IPS-11a (cell line): ENCODE measurements around the gene FAM174C.

ENCODE experiments used
- H3K4me3 ChIP-seq: one replicate; pipeline ENCODE4 v1.5.1; 2013; ENCODE audit warnings: low read depth, low read length, control low read depth

The FAM174C gene

DNA sequence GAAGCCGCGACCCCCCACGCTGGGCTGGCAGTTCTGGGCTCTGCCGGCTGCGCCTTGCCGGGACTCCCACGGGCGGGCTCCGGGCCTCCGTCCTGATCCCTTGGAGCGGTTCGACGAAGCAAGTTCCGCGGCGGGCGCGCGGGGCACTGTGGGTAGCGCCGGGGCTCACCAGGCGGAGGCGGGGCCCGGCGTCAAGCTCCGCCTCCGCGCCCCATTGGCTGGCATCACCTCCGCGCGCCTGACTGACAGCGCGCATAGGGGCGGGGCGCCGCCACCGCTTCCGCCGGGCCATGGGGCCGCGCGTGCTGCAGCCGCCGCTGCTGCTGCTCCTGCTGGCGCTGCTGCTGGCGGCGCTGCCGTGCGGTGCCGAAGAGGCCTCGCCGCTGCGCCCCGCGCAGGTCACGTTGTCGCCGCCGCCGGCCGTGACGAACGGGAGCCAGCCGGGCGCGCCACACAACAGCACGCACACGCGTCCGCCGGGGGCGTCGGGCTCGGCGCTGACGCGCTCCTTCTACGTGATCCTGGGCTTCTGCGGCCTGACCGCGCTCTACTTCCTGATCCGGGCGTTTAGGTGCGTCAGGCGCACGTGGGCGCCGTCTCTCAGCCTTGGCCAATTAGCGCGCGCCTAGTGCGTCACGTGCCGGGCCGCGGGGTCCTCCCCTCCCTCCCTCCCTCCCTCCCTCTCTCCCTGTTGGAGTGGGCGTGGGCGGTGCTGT lies at the start of gene FAM174C:
Gene FAM174C, plus strand, starts transcription at position 271 of the 716 bp plus-strand sequence. Its CDS starts 20 bp downstream, at position 291.
- H3K4me3 ChIP-seq, result peak within 1 kb of the TSS; percentile 69

DNA sequence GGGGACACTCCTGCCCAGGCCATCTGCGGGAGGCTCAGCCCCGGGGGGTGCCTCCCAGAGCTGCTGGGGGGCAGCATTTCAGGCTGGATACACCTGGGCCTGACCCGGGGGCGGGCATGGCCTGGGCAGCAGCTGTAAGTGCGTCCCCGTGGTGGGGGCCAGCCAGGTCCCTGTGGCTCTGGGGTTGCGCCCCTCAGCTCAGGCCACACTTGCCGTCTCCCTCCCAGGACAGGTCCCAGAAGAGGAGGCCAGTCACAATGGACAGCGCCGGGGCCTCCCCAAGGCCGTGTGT lies 49.2 kb upstream of the FAM174C start:
- no peak overlapping the region for H3K4me3 ChIP-seq

DNA sequence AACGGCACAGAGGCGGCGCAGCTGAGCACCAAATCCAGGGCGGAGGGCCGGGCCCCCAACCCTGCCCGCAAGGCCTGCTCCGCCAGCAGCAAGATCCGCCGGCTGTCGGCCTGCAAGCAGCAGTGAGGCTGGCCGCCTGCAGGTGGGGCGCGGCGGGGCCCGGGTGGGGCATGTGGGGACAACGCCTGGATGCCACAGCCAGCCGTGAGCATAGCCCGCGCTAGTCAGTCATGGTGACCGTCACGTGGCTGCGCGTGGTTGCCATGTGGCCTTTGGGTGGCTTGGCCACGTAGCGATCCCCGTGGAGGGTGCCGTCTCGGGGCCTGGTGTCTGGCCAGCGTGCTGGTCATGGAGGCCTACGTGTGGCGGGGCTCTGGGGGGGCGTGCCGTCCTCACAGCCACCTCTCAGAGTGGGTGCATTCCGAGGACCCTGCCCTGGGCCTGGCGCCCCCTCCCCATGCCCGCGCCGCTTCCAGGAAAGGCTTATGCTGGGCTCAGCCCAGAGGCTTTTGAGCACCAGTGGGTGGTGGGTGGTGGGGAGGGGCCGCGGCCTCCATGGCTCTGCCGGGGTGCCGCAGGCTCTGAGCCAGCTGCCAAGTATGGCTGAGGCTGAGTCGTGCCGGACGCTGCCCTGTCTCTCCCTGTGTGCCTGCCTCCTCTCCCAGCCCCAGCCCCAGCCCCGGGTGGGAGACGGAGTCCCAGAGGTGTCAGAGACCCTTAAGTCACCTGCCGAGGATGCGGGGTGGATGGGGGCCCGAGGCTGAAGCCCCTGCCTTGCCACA lies 48.6 kb upstream of the FAM174C start:
- H3K4me3 ChIP-seq, result no peak overlapping the region

DNA sequence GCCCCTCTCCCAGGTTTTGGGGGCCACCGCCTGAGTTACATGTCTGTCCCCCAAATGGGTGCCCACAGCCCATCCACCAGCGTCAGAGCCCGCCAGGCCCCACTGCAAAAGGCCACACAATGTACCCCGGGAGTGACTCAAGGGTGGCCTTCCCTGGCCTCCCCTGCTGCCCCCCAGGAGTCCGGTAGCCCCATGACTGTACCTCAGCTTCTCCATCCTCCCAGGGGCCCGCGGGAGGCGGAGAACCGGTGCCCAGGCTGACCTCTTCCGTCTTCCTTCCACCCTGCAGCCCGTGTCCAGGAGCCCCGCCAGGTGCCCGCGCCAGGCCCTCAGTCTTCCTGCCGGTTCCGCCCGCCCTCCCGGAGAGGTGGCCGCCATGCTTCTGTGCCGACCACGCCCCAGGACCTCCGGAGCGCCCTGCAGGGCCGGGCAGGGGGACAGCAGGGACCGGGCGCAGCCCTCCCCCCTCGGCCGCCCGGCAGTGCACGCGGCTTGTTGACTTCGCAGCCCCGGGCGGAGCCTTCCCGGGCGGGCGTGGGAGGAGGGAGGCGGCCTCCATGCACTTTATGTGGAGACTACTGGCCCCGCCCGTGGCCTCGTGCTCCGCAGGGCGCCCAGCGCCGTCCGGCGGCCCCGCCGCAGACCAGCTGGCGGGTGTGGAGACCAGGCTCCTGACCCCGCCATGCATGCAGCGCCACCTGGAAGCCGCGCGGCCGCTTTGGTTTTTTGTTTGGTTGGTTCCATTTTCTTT lies 47.9 kb upstream of the FAM174C start:
- H3K4me3 ChIP-seq, result no peak overlapping the region

DNA sequence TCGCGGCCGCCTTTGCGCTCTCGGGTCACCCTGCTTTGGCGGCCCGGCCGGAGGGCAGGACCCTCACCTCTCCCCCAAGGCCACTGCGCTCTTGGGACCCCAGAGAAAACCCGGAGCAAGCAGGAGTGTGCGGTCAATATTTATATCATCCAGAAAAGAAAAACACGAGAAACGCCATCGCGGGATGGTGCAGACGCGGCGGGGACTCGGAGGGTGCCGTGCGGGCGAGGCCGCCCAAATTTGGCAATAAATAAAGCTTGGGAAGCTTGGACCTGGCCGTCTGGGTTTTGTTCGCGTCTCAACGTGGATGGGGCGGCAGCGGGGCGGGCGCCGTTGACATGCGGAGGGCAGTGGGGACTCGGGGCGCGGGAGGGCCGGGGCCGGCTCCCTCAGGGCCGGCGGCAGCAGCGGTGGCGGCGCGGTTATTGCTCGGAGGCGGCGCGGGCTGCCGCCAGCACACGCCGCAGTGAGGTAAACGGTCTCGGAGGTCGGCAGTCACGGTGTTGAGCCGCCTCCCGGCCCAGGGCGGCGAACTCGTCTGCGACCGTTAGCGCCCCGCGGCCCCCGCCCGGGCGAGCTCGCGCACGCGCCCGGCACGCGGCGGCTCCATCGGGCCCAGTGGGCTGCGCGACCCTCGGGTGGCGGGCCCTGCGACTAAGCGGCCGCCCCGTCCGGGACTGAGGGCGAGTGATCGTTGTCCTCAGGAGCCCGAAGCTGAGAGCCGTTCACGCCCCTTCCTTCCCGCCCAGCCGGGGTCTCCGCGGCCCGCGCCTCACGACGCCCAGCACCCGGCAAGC lies 47.0 kb upstream of the FAM174C start:
- no peak overlapping the region for H3K4me3 ChIP-seq

DNA sequence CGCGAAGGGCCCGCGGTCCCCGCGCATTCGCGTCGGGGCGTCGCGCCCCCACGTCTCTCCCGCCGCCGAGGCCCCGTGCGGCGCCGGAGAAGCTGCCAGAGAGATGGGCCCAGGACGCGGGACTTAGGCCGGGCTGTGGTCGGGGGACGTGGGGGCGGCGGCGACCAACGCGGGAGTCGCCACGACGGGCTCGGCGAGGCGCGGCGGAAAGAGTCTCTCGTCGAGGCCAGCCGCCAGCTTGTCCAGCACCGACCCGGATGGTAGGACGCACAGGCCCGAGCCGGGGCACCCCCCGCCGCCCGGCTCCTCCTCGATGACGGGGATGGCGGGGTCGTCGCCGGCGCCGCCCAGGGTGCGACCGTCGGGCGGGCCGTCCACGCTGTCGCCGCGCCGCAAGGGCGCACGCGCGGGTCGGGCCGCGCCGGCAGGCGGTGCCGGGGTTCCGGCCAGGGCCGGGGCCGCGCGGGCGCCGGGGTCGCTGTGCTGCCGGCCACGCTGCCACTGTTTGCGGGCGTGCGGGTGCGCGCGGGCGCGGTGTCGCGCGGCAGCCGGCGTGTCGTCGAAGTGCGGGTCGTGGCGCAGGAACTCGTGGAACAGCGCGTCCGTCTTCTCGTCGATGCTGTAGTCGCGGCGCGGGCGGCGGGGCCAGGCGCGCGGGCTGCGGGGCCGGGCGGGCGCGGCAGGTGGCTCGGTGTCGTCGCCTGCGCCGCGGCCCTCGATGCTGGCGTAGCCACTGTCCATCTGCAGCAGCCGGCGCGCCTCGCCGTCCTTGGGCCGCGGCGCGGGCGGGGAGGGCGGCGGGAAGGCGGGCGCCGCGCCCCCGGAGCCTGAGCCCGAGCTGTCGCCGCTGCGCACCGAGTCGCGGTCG lies 46.0 kb upstream of the FAM174C start:
- H3K4me3 ChIP-seq, result no peak overlapping the region

DNA sequence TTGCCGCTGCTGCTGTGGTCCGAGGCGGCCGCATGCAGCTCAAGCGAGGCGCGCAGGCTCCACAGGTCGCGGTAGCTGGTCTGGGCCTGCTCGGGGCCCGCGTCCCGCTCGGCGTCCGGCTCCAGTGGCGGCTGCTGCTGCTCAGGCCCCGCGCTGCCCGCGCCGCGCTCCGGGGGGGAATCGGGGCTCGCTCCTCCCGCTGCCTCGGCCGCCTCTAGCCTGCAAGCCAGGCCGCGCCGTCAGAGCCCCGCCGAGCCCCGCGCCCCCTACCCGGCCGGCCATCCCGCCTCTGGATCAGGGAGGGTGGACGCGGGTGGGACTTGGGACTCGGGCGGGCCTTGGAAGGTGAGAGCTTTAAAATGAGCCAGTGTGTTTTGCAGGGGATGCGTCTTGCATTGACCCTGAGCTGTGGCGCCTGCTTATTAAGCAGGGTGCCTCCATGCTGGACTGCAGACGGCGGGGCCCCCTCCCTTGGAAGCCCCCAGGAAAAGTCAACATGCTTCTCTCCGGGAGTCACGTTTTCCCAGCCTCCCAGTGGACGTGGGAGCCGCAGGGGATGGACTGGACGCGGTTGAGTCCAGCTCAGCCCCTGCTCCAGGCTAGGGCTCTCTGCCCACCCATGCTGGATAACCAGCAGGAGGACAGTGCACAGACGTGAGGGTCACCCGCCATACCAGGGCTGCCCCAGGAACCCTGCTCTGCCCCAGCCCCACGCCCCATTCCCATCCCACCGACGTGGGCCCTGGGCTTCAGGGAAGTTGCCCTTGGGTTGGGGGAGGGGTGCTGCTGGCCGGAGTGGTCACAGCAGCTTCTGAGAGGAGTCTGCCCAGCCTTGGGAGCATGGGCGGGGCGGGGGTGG lies 45.2 kb upstream of the FAM174C start:
- H3K4me3 ChIP-seq, result no peak overlapping the region

DNA sequence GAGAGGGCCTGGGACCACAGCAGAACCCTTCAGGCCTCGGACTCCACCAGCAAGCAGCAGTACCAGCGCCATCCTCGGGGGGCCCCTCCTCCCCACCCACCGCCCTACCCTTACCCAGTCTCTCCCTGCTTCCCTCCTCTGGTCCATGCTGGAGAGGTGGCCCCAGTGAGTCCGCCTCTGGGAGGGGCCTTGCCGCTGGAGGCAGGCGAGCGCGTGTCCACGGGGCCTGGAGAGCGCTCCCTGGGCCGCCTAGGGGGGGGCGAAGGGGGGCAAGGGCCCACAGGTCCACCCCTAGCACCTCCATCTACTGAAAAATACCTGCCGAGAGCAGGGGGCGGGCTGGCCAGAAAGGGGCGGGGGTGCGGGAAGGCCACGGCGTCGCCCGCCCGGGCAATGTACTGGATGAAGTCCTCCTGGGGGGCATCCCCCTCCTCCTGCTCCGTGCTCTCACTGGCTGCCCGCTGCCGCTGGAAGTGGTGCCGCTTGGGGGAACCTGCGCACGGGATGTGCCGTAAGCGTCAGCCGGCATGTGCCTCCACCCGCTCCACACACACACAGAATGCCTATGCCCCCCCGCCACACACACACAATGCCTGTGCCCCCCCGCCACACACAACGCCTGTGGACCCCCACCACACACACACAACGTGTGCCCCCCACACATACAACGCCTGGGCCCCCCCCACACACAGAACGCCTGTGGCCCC lies 44.4 kb upstream of the FAM174C start:
- no peak overlapping the region for H3K4me3 ChIP-seq

DNA sequence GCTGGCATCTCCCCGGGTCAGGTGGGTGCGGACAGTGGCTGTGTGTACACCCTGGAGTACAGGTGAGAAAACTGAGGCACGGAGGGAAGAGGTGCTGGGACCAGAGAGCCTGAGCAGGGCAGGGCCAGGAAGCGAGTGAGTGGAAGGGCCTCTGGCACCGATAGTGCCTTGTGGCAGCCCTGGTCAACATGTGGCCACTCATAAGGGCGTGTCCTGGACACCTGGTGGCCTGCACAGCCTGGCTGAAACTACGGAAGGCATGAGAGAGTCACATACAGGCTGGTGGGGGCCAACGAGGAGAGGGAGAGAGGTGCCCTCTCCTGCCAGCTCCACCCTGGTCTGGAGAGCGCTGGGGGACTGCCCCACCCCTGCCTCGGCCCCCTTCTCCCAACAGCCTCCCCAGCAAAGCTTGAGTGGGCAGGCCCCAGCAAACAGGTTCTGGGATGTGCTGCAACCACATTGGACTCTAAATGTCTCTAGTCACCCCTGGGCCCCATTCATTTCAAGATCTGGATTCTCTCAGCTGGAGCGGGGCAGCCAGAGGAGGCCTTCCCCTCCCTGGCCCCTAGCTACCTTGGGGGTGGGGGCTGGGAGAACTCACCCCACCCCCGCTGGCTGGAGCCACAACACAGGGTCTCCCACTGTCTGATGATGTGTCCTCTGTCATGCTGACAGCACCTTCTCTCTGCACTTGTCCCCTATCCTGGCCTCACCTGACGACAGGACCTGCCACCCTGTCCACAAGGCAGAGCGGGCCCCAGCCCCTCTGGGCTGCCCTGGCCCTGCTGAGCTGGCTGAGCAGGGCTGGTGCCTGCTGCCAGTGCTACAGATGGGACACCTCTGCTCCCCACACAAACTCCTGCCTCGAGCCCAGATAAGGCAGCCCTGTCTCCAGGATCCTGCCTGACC lies 43.3 kb upstream of the FAM174C start:
- H3K4me3 ChIP-seq, result no peak overlapping the region

DNA sequence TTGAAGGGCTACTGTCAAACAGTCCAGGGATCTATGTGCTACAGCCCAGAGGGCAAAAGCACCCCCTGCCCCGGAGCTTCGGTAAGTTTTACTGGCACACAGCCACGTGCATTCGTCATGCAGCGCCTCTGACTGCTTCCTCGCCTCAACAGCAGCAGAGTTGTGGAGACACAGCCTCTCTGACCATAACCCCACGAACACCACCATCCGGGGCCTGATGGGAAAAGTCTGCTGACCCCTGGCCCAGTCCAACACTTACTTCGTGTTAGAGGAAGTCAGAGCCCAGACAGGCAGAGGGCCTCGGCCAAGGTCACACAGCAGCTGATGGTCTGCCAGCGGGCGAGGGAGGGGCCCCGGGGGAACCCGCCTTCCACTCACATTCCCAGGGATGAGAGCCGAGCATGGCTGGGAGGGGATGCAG lies 42.7 kb upstream of the FAM174C start:
- H3K4me3 ChIP-seq, result no peak overlapping the region

DNA sequence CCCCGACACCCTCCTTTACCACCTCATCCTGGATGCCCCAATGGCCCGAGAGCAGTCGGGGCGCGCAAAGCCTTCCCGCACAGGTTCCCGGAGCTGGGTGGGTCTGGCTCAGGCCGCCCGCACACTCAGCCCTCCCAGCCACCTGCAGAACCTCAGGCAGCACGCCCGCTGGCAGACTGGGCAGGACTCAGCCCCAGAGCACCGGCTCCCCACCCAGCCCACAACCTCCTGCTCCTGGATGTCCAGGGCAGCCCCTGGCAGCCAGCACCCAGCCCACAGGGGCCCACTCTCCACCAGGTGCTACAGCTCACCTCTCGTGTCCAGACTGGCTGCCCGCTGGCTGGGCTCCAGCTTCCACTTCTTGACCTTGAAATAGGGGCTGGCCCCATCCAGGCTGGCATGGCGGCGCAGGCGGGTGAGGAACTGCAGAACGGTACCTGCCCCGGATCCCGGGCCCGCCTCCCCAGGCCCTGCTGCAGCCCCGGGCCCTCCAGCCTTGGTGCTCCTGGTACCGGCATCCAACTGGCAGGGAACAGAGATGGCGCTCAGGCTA lies 42.1 kb upstream of the FAM174C start:
- H3K4me3 ChIP-seq, result no peak overlapping the region

DNA sequence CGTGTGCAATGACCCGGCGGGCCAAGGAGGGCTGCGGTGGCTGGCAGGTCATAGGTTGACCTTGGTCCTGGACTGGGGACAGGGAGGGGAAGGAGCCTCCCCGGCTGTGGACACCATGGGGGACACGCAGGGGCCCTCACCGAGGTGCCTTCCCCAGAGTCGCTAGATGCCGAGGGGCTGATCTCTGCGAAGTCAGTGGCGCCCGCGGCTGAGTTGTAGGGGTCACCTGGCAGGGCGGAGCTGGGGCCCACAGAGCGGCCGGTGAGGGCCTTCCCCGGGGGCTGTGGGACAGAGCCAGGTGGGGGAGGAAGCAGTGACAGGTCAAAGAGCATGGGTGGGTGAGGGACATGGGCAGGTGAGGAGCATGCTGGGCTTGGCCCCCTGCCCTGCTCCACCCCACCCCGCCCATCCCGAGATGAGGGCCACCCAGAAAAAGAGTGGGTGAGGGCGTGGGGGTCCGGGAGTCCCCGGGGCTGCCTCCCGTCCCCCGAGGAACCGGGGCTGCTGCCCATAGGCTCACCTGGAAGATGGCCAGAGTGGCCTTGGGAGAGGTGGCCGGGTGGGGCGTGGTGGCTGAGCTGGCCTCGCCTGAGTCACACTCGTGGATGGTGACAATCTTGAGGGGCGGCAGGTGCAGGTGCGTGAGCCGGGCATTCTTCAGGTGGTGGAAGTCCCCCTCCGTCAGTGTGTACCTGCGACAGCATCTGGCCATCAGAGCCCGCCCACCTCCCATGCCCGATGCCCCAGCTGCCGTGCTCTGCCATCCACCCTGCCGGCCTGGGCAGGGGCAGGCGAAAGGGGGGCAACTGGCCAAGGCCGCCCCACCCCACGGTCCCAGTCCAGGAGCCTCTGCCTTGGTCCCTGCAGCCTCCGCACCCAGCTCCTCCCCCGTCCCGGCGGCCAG lies 41.0 kb upstream of the FAM174C start:
- H3K4me3 ChIP-seq, result no peak overlapping the region

DNA sequence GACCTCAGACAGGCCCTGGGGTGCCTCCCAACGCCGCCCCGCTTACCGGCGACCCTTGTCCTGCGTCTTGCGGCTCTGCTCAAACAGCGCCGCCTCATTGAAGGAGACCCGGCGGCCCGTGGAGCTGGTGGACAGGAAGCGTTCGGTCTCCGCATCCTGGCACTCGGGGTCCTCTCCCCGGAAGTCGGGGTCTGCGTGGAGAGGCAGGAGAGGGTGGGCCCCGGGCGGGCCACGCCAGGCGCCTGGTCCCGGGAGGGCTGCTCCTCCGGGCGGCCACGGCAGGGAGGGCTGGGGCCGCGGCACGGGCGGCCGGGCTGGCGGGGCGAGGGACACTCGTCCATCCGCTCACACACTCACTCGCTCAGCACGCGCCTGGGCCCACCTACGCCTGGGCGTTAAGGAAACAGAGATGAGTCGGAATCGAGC lies 40.4 kb upstream of the FAM174C start:
- H3K4me3 ChIP-seq, result no peak overlapping the region

DNA sequence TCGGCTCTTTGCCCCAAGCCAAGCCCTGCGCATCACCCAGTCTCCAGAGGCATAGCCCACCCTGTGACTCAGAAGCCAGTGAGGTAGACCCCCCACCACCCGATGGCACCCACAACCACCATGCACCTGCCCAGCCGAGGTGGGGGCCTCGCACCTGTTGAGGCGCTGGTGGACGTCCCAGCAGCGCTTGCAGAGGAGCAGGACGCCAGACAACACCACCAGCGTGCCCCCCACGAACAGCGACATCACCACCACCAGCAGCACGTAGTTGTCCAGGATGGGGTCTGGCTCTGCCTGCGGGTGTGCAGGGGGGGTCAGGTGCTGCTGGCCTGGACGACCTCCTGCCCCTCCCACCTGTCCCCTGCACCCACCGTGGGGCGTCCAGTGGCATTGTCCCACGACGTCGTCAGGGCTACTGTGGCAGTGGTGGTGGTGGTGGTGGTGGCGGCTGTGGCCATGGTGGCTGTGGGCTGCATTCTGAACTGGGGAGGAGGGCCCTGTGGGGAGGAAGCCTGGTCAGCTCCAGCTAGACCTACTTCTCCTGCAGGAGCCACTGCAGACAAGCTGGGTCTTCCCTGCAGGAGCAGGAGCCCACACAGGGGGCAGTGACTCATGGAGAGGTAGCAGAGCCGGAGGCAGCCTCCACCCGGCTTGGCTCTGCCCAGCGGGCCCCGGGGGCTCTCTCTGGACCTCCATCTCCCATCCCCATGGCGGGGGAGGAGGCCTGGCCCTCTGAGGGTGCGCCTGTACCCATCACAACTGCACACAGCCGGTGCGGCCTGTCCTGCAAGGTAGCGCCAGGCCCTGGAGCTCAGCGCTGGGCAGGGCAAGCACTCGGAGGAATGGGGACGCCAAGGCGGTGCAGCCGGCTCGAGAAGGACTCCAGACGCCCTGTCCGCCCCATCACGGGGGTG lies 39.4 kb upstream of the FAM174C start:
- no peak overlapping the region for H3K4me3 ChIP-seq

DNA sequence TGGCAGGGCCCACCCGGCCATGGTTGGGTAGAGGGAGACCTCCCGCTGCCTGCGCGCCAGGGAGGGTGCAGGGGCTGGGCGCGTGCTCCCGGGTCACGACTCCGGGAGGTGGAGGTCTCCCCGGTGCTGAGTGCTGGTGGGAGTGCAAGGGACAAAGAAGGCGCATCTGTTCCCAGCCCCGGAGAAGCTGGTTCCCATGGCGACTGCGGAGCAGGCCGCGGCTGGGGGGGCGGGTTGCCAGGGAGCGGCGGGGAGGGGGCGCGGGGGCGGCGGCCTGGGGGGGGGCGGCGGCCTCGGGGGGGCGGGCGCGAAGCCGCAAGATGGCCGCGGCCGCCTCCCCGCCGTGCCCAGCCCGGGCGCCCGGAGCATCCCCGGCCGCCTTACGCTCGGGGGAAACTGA lies 38.8 kb upstream of the FAM174C start:
- H3K4me3 ChIP-seq, result peak overlapping the region; percentile 69
